Thyroid gland (tissue), 4 donors: ENCODE results near the gene ZNF384. TPM values are rescaled to one million over a fixed set of nuclear protein-coding genes. Genes with fewer than 3 reads are reported as not detected.

Experiments used
- DNase-seq, 2 donors: peaks; one replicate each; pipeline ENCODE4 v3.0.0-alpha.2; 2019
- H3K27ac ChIP-seq, 3 donors: fragments of 200-600 bp; sonication (generic); 1 replicate in 2 of 3; 2 replicates in 1 of 3; pipeline ENCODE4 v1.5.1; 2016 to 2019; ENCODE audit warnings: mild to moderate bottlenecking in 1 of 3, moderate library complexity in 1 of 3
- H3K27me3 ChIP-seq: fragments of 200-600 bp; sonication (generic); one replicate; pipeline ENCODE4 v1.5.1; 2019
- H3K36me3 ChIP-seq, 2 donors: fragments of 200-600 bp; sonication (generic); one replicate each; pipeline ENCODE4 v1.5.1; 2016 to 2019
- H3K4me1 ChIP-seq, 2 donors: fragments of 200-600 bp; sonication (generic); one replicate each; pipeline ENCODE4 v1.5.1; 2017 to 2019
- H3K4me3 ChIP-seq, 3 donors: fragments of 200-600 bp; sonication (generic); replicated peaks in 1 of 3; 1 replicate in 2 of 3; 2 replicates in 1 of 3; pipeline ENCODE4 v1.5.1; 2016; ENCODE audit warnings: mild to moderate bottlenecking in 1 of 3
- H3K9me3 ChIP-seq: fragments of 200-600 bp; sonication (generic); one replicate; pipeline ENCODE4 v1.5.1; 2017
- POLR2A ChIP-seq, 2 donors: fragments of 450-650 bp; IDR thresholded peaks; one replicate each; pipeline ENCODE4 v1.6.1; 2017; ENCODE audit warnings: antibody characterized with exemption in 2 of 2, mild to moderate bottlenecking in 2 of 2, moderate library complexity in 1 of 2
- WGBS, 2 donors: methylation state at CpG; one replicate each; pipeline ENCODE4 v1.1.5; 2017; 5-methylcytosine and 5-hydroxymethylcytosine counted together
- intact Hi-C: fragments of 100-400 bp; cut with DNase I; formaldehyde crosslinking; loops from one replicate; pipeline ENCODE4 v1.15.1; 2023
- total RNA-seq, 4 donors: library from RNA; depleted of rRNA; stranded (reverse); fragments of >200 nt; gene quantifications; one replicate each; pipeline ENCODE4 v1.2.3, GENCODE V29; 2016
- TF ChIP-seq, protein P1 (sequence below), 6 experiments: fragments of 200-600 bp in 3 of 6; fragments of 450-650 bp in 3 of 6; sonication (generic) in 3 of 6; IDR thresholded peaks; one replicate each; pipeline ENCODE4 v1.5.1; 2016 to 2019; ENCODE audit warnings: antibody characterized with exemption in 6 of 6, mild to moderate bottlenecking in 2 of 6, inconsistent platforms in 1 of 6, moderate library complexity in 1 of 6

The ZNF384 gene
- total RNA-seq, 4 donors from 2014 or later, result 41.9 to 72.8 (median 53.1) TPM

DNA sequence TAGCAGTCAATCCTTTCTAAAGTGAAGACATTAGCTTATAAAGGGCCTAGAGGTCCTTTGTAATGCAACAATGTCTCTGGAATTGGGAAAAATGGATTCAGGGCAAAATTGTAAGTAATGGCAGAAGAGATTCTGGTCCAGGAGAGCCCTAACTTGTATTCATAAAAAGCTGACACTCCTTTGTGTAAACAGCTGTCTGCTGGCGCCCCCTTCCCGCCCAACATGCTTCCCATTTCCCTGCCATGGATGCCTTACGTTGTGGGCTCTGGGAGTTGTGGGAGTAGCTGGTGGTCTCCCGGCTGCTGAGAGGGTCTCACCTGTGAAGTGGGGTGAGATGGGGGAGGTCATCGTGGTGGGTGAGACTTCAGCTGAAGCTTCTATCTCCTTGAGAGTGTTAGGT is 44.3 kb downstream of the ZNF384 start:
- DNase-seq, result peak; percentile 44 to 55
- intact Hi-C loops, result no loop called here
- WGBS, 2 donors, result 39 to 44% methylated on average over 5 of the region's 5 CpGs

GRCh38 chr12:6644257-6644596 is 44.9 kb downstream of the ZNF384 start:
- 70 to 77% methylated on average over 6 of the region's 6 CpGs for WGBS, 2 donors
- DNase-seq, result no peak
- peaks cover 5 to 12% of the 10 kb centered on the region in 2 donors for H3K4me1 ChIP-seq
- H3K27ac ChIP-seq, result no peak overlapping the region
- TF ChIP-seq, protein P1, sequence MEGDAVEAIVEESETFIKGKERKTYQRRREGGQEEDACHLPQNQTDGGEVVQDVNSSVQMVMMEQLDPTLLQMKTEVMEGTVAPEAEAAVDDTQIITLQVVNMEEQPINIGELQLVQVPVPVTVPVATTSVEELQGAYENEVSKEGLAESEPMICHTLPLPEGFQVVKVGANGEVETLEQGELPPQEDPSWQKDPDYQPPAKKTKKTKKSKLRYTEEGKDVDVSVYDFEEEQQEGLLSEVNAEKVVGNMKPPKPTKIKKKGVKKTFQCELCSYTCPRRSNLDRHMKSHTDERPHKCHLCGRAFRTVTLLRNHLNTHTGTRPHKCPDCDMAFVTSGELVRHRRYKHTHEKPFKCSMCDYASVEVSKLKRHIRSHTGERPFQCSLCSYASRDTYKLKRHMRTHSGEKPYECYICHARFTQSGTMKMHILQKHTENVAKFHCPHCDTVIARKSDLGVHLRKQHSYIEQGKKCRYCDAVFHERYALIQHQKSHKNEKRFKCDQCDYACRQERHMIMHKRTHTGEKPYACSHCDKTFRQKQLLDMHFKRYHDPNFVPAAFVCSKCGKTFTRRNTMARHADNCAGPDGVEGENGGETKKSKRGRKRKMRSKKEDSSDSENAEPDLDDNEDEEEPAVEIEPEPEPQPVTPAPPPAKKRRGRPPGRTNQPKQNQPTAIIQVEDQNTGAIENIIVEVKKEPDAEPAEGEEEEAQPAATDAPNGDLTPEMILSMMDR (IDR thresholded peaks at IDR 0.05), result no peak
- no peak for TF ChIP-seq POLR2A (IDR thresholded peaks at IDR 0.05)
- H3K36me3 ChIP-seq, result peaks cover 0 to 7% of the 10 kb centered on the region in 2 donors
- intact Hi-C loops, result no loop called here
- H3K9me3 ChIP-seq, result no peaks in the 10 kb centered on the region
- no peaks in the 10 kb centered on the region for H3K27me3 ChIP-seq
- H3K4me3 ChIP-seq, result no peak overlapping the region

More for the DNA sequence above, 44.3 kb downstream of the ZNF384 start:
- Histone ChIP-seq H3K9me3 (no peaks in the 10 kb centered on the region), H3K27me3 (no peaks in the 10 kb centered on the region), H3K4me3 (no peak overlapping the region), H3K4me1 (peaks cover 0 to 5% of the 10 kb centered on the region in 2 donors), H3K27ac (no peak overlapping the region), H3K36me3 (peaks cover 4 to 8% of the 10 kb centered on the region in 2 donors)
- no peak for TF ChIP-seq POLR2A (IDR thresholded peaks at IDR 0.05)
- TF ChIP-seq, protein P1 (IDR thresholded peaks at IDR 0.05), result peak in 3 of 6 experiments; percentile 21 to 35 (median 26)

- Histone ChIP-seq H3K4me3 (no peak overlapping the region), H3K36me3 (peaks cover 0 to 5% of the 10 kb centered on the region in 2 donors), H3K9me3 (no peaks in the 10 kb centered on the region), H3K4me1 (peaks cover 10 to 17% of the 10 kb centered on the region in 2 donors), H3K27me3 (no peaks in the 10 kb centered on the region), H3K27ac (no peak overlapping the region)
- no peak for DNase-seq
- intact Hi-C loops, result no loop called here
- WGBS, 2 donors, result 88 to 92% methylated on average over 5 to 6 of the region's 6 CpGs
- TF ChIP-seq POLR2A (IDR thresholded peaks at IDR 0.05), result no peak
- TF ChIP-seq, protein P1 (IDR thresholded peaks at IDR 0.05), result no peak
Measured at GRCh38 chr12:6643569-6644256, 45.5 kb downstream of the ZNF384 start.

- DNase-seq, result no peak
- no peaks in the 10 kb centered on the region for H3K36me3 ChIP-seq
- intact Hi-C loops, result no loop called here
- H3K27me3 ChIP-seq, result no peaks in the 10 kb centered on the region
- H3K4me3 ChIP-seq, result no peak overlapping the region
- TF ChIP-seq POLR2A (IDR thresholded peaks at IDR 0.05), result no peak
- TF ChIP-seq, protein P1 (IDR thresholded peaks at IDR 0.05), result no peak
- no peak overlapping the region for H3K27ac ChIP-seq
- H3K4me1 ChIP-seq, result peaks cover 21 to 39% of the 10 kb centered on the region in 2 donors
- no peaks in the 10 kb centered on the region for H3K9me3 ChIP-seq
- WGBS, 2 donors, result 71 to 81% methylated on average over 4 of the region's 4 CpGs
Measured at GRCh38 chr12:6641131-6641530, 48.0 kb downstream of the ZNF384 start.

DNA sequence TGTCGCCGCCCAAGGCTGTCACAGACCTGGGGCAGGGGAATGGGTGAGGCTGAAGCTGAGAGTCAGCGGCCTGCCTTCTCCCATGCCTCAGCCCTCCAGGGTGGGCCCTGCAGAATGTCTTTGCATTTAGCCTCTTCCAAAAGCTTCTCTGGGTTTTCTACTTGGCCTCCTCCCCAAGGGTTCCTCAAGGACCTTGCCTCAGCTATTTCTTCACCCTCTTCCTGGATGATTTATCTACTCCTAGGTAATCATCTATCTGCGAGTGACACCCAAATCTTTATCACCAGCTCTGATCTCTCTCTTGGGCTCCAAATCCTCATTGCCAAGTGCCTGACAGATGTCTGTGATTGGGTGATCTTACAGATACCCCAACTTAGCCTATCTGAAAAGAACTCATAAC is 48.7 kb downstream of the ZNF384 start:
- Histone ChIP-seq H3K9me3 (no peaks in the 10 kb centered on the region), H3K4me1 (peaks cover 21 to 46% of the 10 kb centered on the region in 2 donors), H3K27ac (no peak overlapping the region), H3K36me3 (no peaks in the 10 kb centered on the region), H3K4me3 (no peak overlapping the region), H3K27me3 (no peaks in the 10 kb centered on the region)
- no peak for TF ChIP-seq POLR2A (IDR thresholded peaks at IDR 0.05)
- TF ChIP-seq, protein P1 (IDR thresholded peaks at IDR 0.05), result no peak
- intact Hi-C loops, result no loop called here
- DNase-seq, result no peak
- 94 to 97% methylated on average over 4 of the region's 4 CpGs for WGBS, 2 donors
